H7 (cell line): ENCODE data around the gene FRMD6. TPM values are rescaled to one million over a fixed set of nuclear protein-coding genes. Genes with fewer than 3 reads are reported as not detected.
"Not testable (repeated sequence)": the region's sequence is repeated elsewhere in the genome, so short reads cannot be mapped to it uniquely, and the experiment has no call there.

Experiments
- DNase-seq: peaks from one replicate; pipeline ENCODE4 v3.0.0; 2012
- H3K27me3 ChIP-seq: 2 replicates; pipeline ENCODE4 v1.6.0; 2011; ENCODE audit warnings: mild to moderate bottlenecking, low read length; ENCODE audit not compliant: control insufficient read depth, insufficient read depth
- H3K36me3 ChIP-seq: replicated peaks from 2 replicates; pipeline ENCODE4 v1.5.1; 2011; ENCODE audit warnings: low read length; ENCODE audit not compliant: control insufficient read depth, insufficient read depth
- H3K4me3 ChIP-seq: 2 replicates; pipeline ENCODE4 v1.5.1; 2011; ENCODE audit warnings: low read depth, mild to moderate bottlenecking, control low read depth, low read length, moderate library complexity; ENCODE audit not compliant: insufficient read depth
- total RNA-seq: library from RNA; depleted of rRNA; stranded (reverse); fragments of >200 nt; shearing (Covaris generic); gene quantifications from 2 replicates; pipeline ENCODE4 v1.2.3, GENCODE V29; 2014

The FRMD6 gene
- total RNA-seq, 1 experiment from 2014 or later = 17.4 TPM

DNA sequence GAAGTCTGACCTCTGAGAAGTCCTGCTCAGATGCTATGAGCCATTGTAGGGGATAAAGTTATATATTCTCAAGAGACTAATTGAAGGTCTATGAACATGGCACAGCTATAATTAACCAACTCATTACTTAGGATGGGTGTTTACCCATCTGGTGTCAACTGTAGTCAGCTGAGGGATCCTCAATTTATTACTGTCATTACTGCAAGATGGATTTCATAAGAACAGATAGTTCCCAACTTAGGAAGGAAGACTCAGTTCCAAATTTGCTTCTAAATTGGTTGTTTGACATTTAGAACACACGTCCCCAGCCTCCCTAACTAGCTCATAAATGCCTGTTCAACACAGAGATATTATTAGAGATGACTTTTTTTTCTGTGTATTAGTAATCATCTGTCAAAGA lies 81.4 kb downstream of the FRMD6 start:
- Histone ChIP-seq H3K36me3 (peaks cover 1% of the 10 kb centered on the region), H3K27me3 (no peaks in the 10 kb centered on the region), H3K4me3 (no peak overlapping the region)
- DNase-seq = no peak

- H3K4me3 ChIP-seq = no peak overlapping the region
- no peak for DNase-seq
Observed at GRCh38 chr14:51735851-51736250, 84.1 kb downstream of the FRMD6 start.

DNA sequence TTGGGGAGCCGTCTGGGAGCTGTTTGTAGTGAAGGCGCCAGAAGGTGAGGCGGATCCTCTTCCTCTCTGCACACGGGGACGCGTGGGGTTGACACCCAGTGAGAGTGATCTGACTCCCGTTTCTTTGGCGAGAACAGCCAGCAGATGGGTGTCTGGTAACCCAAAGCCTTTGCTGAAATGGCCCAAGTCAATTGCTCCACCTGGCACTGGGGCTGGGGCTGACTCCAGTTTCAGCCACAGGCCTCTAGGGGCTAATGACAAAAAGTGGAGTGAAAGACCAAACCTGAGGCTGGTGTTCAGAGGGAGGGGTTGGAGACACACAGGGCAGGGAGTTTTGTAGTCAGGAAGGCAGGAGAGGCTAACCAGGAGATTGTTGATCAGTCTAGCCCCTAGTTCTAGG lies 87.0 kb downstream of the FRMD6 start:
- H3K36me3 ChIP-seq = no peaks in the 10 kb centered on the region
- DNase-seq = peak; percentile 70
- no peak overlapping the region for H3K4me3 ChIP-seq
- no peaks in the 10 kb centered on the region for H3K27me3 ChIP-seq

More at GRCh38 chr14:51735851-51736250, 84.1 kb downstream of the FRMD6 start:
- Histone ChIP-seq H3K27me3 (no peaks in the 10 kb centered on the region), H3K36me3 (no peaks in the 10 kb centered on the region)

- no peak overlapping the region for H3K4me3 ChIP-seq
- no peaks in the 10 kb centered on the region for H3K36me3 ChIP-seq
- H3K27me3 ChIP-seq = no peaks in the 10 kb centered on the region
- DNase-seq = peak; percentile 34
Observed at GRCh38 chr14:51743588-51744000, 91.9 kb downstream of the FRMD6 start.

DNA sequence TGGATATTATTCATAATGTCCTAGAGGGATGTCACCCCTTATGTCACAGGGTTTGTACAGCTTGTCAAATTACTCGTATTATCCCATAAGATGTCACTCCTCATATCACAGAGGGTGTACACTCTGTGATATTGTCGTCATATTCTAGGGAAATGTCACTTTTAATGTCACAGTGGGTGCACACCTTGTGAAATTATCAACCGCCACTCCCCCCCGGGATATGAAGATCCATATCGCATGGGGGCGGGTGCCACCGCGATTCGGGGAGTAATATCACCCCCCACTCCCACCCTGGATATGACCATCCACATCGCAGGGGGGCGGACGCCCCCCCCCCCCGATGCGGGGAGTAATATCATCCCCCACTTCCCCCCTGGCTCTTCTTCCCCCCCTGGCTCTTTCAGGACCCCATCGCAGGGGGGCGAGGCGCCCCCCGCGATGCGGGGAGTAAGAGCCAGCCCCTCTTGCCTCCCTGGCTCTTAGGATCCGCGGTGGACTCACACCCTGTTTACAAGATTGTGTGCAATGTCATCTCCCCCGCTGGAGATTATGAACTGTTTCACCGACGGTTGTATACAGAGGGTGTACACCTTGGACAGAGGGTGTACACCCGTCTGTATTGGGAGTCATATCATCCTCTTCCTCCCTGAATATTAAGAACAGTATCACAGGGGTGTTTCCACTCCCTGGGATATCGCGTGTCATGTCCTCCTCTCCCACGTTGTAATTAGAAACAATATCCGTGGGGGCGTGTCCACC lies 92.8 kb downstream of the FRMD6 start:
- DNase-seq = peak; percentile 13
- H3K4me3 ChIP-seq = no peak overlapping the region
- no peaks in the 10 kb centered on the region for H3K27me3 ChIP-seq
- H3K36me3 ChIP-seq = no peaks in the 10 kb centered on the region

DNA sequence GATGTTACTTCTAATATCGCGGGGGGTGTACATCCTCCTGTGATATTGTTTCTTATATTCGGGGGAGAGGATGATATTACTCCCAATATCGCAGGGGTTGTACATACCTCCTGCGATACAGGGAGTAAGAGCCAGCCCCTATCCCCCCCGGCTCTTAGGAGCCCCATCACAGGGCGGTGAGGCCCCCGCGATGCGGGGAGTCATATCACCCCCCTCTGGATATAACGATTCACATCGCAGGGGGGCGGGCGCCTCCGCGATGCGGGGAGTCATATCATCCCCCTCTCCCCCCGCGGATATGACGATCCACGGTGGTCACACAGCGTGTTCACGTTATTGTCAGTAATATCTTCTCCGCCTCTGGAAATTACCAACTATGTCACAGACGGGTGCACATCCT lies 95.1 kb downstream of the FRMD6 start:
- DNase-seq, H3K36me3 ChIP-seq, H3K4me3 ChIP-seq, H3K27me3 ChIP-seq: not testable (repeated sequence)

GRCh38 chr14:51750542-51750941 lies 98.8 kb downstream of the FRMD6 start:
- Histone ChIP-seq H3K27me3 (no peaks in the 10 kb centered on the region), H3K4me3 (no peak overlapping the region), H3K36me3 (no peaks in the 10 kb centered on the region)
- peak; percentile 55 for DNase-seq

GRCh38 chr14:51751611-51752345 lies 100.1 kb downstream of the FRMD6 start:
- H3K4me3 ChIP-seq, H3K36me3 ChIP-seq, DNase-seq, H3K27me3 ChIP-seq: not testable (repeated sequence)

DNA sequence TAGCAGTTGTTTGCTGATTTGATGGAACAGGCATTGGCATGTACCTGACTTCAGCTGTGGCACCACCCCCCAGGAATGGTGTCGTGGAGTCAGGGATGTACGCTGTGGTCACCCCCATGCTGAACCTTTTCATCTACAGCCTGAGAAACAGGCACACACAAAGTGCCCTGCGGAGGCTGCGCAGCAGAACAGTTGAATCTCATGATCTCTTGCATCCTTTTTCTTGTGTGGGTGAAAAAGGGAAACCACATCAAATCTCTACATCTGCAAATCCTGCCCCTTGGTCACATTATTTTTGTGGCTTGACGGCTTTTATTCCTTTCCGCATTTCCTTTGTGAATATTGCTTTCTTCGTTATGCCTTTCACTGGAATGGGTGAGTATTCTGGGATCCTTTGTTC lies 106.0 kb downstream of the FRMD6 start:
- not testable (repeated sequence) for H3K4me3 ChIP-seq, H3K36me3 ChIP-seq, DNase-seq, H3K27me3 ChIP-seq

- Histone ChIP-seq H3K27me3 (no peaks in the 10 kb centered on the region), H3K36me3 (no peaks in the 10 kb centered on the region), H3K4me3 (no peak overlapping the region)
- no peak for DNase-seq
Observed at GRCh38 chr14:51759950-51760349, 108.2 kb downstream of the FRMD6 start.

- not testable (repeated sequence) for H3K36me3 ChIP-seq, H3K27me3 ChIP-seq, H3K4me3 ChIP-seq, DNase-seq
Observed at GRCh38 chr14:51765726-51766125, 114.0 kb downstream of the FRMD6 start.

- H3K4me3 ChIP-seq, DNase-seq, H3K27me3 ChIP-seq, H3K36me3 ChIP-seq: not testable (repeated sequence)
Observed at GRCh38 chr14:51766586-51766985, 114.9 kb downstream of the FRMD6 start.

GRCh38 chr14:51769261-51769660 lies 117.6 kb downstream of the FRMD6 start:
- not testable (repeated sequence) for DNase-seq, H3K27me3 ChIP-seq, H3K4me3 ChIP-seq, H3K36me3 ChIP-seq

DNA sequence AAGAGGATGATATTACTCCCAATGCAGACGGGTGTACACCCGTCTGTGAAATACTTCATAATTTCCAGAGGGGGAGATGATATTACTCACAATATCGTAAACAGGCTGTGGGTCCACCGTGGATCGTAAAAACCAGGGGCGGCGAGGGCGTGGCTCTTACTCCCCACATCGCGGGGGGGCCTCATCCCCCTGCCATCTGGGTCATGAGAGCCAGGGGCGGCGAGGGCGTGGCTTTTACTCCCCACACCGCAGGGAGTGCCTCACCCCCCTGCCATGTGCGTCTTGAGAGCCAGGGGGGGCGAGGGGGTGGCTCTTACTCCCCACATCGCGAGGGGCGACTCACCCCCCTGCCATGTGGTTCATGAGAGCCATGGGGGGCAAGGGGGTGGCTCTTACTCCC lies 122.5 kb downstream of the FRMD6 start:
- H3K36me3 ChIP-seq = no peaks in the 10 kb centered on the region
- H3K4me3 ChIP-seq = no peak overlapping the region
- no peak for DNase-seq
- H3K27me3 ChIP-seq = no peaks in the 10 kb centered on the region
